CD4-positive, alpha-beta T cell (primary cell): ENCODE data around the gene SCAMP4. TPM values are rescaled to one million over a fixed set of nuclear protein-coding genes. Genes with fewer than 3 reads are reported as not detected.
"Not testable (repeated sequence)": the region's sequence is repeated elsewhere in the genome, so short reads cannot be mapped to it uniquely, and the experiment has no call there.

ENCODE experiments used
- ATAC-seq: fragments of 200-7000 bp; cut with Tn5 transposase; one replicate; pipeline ENCODE4 v1.10.0; 2022; ENCODE audit warnings: mild to moderate bottlenecking; ENCODE audit not compliant: poor library complexity
- CTCF ChIA-PET: fragments of 350-600 bp; sonication (Branson Sonifier 250); formaldehyde crosslinking; loops from one replicate; lab custom pipeline; 2021; ENCODE audit warnings: antibody characterized with exemption, inconsistent platforms; lab: Charles Lee
- POLR2A ChIA-PET: fragments of 350-600 bp; sonication (Branson Sonifier 250); formaldehyde crosslinking; loops from one replicate; lab custom pipeline; 2021; ENCODE audit warnings: antibody characterized with exemption, inconsistent platforms; lab: Charles Lee
- DNase-seq, 14 experiments: peaks; one replicate each; pipeline ENCODE4 v3.0.0-alpha.2; 2013 to 2020; ENCODE audit warnings: mixed read lengths in 2 of 14
- H3K27ac ChIP-seq, 2 donors: one replicate each; pipeline versions ENCODE4 v1.5.1 to v1.7.0; 2013; ENCODE audit warnings: low read length in 2 of 2, low read depth in 1 of 2, mild to moderate bottlenecking in 1 of 2
- H3K27me3 ChIP-seq, 2 experiments: 1 replicate in 1 of 2; 2 replicates in 1 of 2; pipeline versions ENCODE4 v1.6.1 to v1.7.0; 2013; ENCODE audit warnings: low read length in 2 of 2, control low read depth in 1 of 2, mild to moderate bottlenecking in 1 of 2, moderate library complexity in 1 of 2; ENCODE audit not compliant: insufficient read depth in 2 of 2, control insufficient read depth in 1 of 2
- H3K36me3 ChIP-seq: one replicate; pipeline ENCODE4 v1.6.1; 2013; ENCODE audit warnings: low read length, control low read depth; ENCODE audit not compliant: insufficient read depth
- H3K4me1 ChIP-seq: one replicate; pipeline ENCODE4 v1.6.1; 2013; ENCODE audit warnings: low read length, control low read depth; ENCODE audit not compliant: insufficient read depth
- H3K4me3 ChIP-seq: one replicate; pipeline ENCODE4 v1.5.1; 2013; ENCODE audit warnings: mild to moderate bottlenecking, low read length, moderate library complexity
- H3K9me3 ChIP-seq, 2 experiments: 1 replicate in 1 of 2; 2 replicates in 1 of 2; pipeline versions ENCODE4 v1.6.1 to v1.7.0; 2013; ENCODE audit warnings: low read length in 2 of 2, mild to moderate bottlenecking in 2 of 2, control low read depth in 1 of 2, moderate library complexity in 1 of 2; ENCODE audit not compliant: control insufficient read depth in 1 of 2, insufficient read depth in 1 of 2
- H3K27ac Mint-ChIP-seq: one replicate; pipeline ENCODE4 v1.8.0; 2020; ENCODE audit warnings: mixed read lengths
- H3K27me3 Mint-ChIP-seq: one replicate; pipeline ENCODE4 v1.8.0; 2021; ENCODE audit warnings: mixed read lengths
- H3K36me3 Mint-ChIP-seq: one replicate; pipeline ENCODE4 v1.8.0; 2021; ENCODE audit warnings: low read depth, mixed read lengths
- H3K4me1 Mint-ChIP-seq: one replicate; pipeline ENCODE4 v1.8.0; 2021; ENCODE audit warnings: low read depth, mixed read lengths
- H3K4me3 Mint-ChIP-seq: one replicate; pipeline ENCODE4 v1.8.0; 2020; ENCODE audit warnings: mild to moderate bottlenecking, mixed read lengths
- H3K9me3 Mint-ChIP-seq: one replicate; pipeline ENCODE4 v1.8.0; 2020; ENCODE audit warnings: mixed read lengths
- intact Hi-C, 2 experiments: fragments of 100-400 bp; cut with DNase I in 1 of 2; cut with micrococcal nuclease in 1 of 2; formaldehyde crosslinking; loops; one replicate each; pipeline versions ENCODE4 v1.15.1 to v1.9.0; 2023 to 2025; cut with DNase I, micrococcal nuclease
- total RNA-seq, 174 experiments: library from RNA in 2 of 174; stranded (reverse) in 2 of 174; gene quantifications; one replicate each; pipeline ENCODE4 v1.2.3 and lab custom pipeline; 2021 to 2026
- TF ChIP-seq, protein P1 (sequence below): fragments of 200-600 bp; IDR thresholded peaks from one replicate; pipeline ENCODE4 v1.8.0; 2022; ENCODE audit warnings: antibody characterized with exemption, mild to moderate bottlenecking

The SCAMP4 gene
- total RNA-seq, 2 experiments from 2014 or later = 12.7 to 15.4 TPM

DNA sequence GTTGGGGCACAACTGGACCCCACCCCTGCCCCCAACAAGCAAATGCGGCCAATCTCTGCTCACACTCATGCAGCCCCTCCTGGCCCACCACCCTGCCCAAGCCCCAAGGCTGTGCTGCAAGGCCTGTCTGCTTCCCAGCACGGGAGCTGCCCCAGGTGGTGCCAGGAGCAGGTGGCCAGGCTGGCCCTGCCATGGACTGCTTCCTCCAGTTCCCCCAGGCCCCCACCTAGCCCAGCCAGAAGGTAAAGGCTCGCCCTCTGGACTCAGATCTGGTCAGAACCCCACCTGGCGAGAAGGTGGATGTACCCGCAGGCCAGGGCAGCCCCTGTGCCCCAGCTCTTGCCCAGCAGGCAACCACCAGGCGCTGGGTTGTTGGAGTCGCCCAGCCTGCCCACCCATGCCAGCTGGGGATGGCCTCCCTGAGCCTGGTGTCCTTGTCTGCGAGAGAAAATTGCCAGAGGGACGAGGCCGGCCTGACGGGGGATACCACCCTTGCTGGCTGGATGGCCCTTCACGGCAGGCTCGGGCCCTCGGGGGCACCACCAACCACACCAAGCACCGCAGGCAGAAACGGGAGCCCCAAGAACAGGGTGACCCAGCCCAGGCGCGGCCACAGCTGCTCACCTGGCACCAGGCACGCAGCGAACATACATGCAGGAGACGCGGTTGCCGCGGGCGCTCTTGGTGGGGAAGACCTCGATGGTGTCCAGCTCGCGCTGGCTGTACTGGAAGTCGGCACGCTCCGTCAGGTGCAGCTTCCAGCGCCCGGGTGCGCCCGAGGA, 24.4 kb upstream of the SCAMP4 start:
- Histone ChIP-seq H3K4me1 (peaks cover 54% of the 10 kb centered on the region), H3K4me3 (no peak overlapping the region), H3K36me3 (peaks cover 12% of the 10 kb centered on the region), H3K27ac (peak overlapping the region in 1 of 2 donors; percentile 59), H3K9me3 (no peaks in the 10 kb centered on the region), H3K27me3 (no peaks in the 10 kb centered on the region)
- DNase-seq (peak in 1 of 14 experiments; percentile 29), ATAC-seq (no peak)
- ChIA-PET POLR2A (no interaction called here), CTCF (no interaction called here)
- H3K27me3 Mint-ChIP-seq = no peaks in the 10 kb centered on the region
- TF ChIP-seq, protein P1, sequence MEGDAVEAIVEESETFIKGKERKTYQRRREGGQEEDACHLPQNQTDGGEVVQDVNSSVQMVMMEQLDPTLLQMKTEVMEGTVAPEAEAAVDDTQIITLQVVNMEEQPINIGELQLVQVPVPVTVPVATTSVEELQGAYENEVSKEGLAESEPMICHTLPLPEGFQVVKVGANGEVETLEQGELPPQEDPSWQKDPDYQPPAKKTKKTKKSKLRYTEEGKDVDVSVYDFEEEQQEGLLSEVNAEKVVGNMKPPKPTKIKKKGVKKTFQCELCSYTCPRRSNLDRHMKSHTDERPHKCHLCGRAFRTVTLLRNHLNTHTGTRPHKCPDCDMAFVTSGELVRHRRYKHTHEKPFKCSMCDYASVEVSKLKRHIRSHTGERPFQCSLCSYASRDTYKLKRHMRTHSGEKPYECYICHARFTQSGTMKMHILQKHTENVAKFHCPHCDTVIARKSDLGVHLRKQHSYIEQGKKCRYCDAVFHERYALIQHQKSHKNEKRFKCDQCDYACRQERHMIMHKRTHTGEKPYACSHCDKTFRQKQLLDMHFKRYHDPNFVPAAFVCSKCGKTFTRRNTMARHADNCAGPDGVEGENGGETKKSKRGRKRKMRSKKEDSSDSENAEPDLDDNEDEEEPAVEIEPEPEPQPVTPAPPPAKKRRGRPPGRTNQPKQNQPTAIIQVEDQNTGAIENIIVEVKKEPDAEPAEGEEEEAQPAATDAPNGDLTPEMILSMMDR = no peak
- peaks cover 42% of the 10 kb centered on the region for H3K4me1 Mint-ChIP-seq
- H3K36me3 Mint-ChIP-seq = peaks cover 41% of the 10 kb centered on the region
- H3K9me3 Mint-ChIP-seq = no peaks in the 10 kb centered on the region
- peak overlapping the region; percentile 54 for H3K4me3 Mint-ChIP-seq
- intact Hi-C loops = loop anchor here in 1 of 2 experiments (5.0 kb wide), 1 partner anchor 206 kb away; no protein-coding TSS in a partner anchor
- peak overlapping the region; percentile 62 for H3K27ac Mint-ChIP-seq

DNA sequence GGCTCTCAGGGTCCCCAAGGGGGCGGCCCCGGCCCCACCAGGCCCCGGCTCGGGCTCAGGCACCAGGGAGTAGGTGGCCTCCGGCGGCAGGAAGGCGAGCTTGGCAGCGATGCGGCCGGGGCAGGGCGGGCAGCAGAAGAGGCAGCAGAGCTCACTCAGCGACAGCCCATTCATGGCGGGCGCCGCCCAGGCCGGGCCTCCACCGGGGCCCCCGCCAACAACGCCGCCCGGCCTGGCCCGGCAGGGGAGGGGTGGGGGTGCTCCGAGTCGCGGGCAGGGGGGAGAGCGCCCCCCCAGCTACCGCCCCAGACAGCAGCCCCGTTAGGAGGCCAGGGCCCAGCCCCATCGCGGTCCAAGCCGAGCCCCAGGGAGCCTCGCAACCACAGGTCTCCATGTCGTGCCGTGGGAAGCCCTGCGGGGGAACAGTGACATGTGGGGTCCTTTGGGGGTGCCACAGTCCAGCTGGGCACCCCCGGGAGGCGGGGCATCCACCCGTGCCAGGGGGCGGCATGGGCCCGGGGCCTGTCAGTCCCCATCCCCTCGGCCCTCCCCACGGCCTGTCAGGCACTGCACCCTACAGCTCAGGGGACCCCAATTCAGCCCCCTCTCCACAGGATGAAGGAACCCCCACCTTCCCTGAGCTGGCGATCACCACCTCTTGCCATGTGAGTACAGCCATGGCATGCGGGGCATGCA, 23.7 kb upstream of the SCAMP4 start:
- intact Hi-C loops = loop anchor here (1.0 to 5.0 kb wide), 3 partner anchors 7 to 206 kb away; no protein-coding TSS in a partner anchor
- DNase-seq, H3K9me3 Mint-ChIP-seq, CTCF ChIA-PET, H3K27me3 ChIP-seq, ATAC-seq, H3K27me3 Mint-ChIP-seq, H3K9me3 ChIP-seq: not testable (repeated sequence)
- peak overlapping the region; percentile 99 for H3K4me3 Mint-ChIP-seq
- H3K36me3 ChIP-seq = peaks cover 12% of the 10 kb centered on the region
- H3K27ac ChIP-seq = peak overlapping the region; percentile 90 to 94
- H3K27ac Mint-ChIP-seq = peak overlapping the region; percentile 100
- H3K4me3 ChIP-seq = peak overlapping the region; percentile 100
- POLR2A ChIA-PET = interaction anchor here (1.0 to 1.5 kb wide), 2 partner anchors 15 to 16 kb away, joined by 3 to 8 read pairs; no protein-coding TSS in a partner anchor
- H3K4me1 Mint-ChIP-seq = peaks cover 37% of the 10 kb centered on the region
- peaks cover 51% of the 10 kb centered on the region for H3K4me1 ChIP-seq
- peaks cover 34% of the 10 kb centered on the region for H3K36me3 Mint-ChIP-seq

DNA sequence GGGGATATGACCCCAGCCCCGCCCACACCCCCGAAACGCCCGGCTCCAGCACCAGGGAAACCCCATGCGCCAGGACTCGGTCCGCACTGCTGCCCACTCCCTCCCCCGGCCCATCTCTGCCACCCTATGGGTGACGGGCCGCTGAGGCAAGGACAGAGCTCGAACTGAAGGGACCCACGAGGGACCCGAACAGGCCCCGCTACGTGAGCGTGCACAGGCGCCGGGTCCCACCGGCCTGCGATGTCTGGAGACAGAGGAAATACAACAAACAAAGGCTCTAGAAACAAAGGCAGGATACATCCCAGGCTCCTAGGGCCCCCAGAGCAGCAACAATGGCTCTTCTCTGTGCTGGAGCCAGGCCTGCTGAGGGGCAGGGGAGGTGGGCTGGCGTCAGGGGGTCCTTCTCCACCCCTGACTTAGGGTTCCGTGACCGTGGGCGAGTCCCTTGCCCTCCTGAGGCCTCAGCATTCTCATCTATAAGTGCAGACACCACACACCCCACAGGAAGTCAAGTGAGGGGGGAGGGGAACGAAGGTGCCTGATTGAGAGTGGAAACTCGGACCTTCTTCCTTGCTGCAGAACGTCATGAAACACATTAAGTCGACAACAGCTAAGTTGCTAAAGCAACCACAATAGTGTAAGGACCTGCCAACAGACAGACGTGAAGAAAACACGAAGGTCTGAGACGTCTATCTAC, 23.0 kb upstream of the SCAMP4 start:
- Histone ChIP-seq H3K27me3 (no peaks in the 10 kb centered on the region), H3K27ac (peak overlapping the region; percentile 90 to 94), H3K4me1 (peaks cover 48% of the 10 kb centered on the region), H3K36me3 (peaks cover 12% of the 10 kb centered on the region), H3K9me3 (no peaks in the 10 kb centered on the region), H3K4me3 (peak overlapping the region; percentile 100)
- ATAC-seq = peak; percentile 68
- H3K4me3 Mint-ChIP-seq = peak overlapping the region; percentile 99
- H3K27ac Mint-ChIP-seq = peak overlapping the region; percentile 100
- TF ChIP-seq, protein P1 = no peak
- POLR2A ChIA-PET = interaction anchor here (0.6 to 1.5 kb wide), 5 partner anchors 16 to 391 kb away, joined by 3 to 8 read pairs (median 5); no protein-coding TSS in a partner anchor
- peaks cover 33% of the 10 kb centered on the region for H3K36me3 Mint-ChIP-seq
- no peaks in the 10 kb centered on the region for H3K9me3 Mint-ChIP-seq
- peak; percentile 56 to 94 (median 74) for DNase-seq
- CTCF ChIA-PET = interaction anchor here (1.0 kb wide), 1 partner anchor 18 kb away, joined by 3 read pairs; no protein-coding TSS in a partner anchor
- intact Hi-C loops = loop anchor here (1.0 to 5.0 kb wide), 3 partner anchors 8 to 205 kb away; no protein-coding TSS in a partner anchor
- peaks cover 37% of the 10 kb centered on the region for H3K4me1 Mint-ChIP-seq
- no peaks in the 10 kb centered on the region for H3K27me3 Mint-ChIP-seq
